SK-N-SH treated with all-trans-retinoic acid at 6 μM for 48 hours (cell line): ENCODE results near the gene LPAR2.

ENCODE experiments used
- ATAC-seq: fragments of 200-7000 bp; cut with Tn5 transposase; 3 replicates; pipeline ENCODE4 v1.9.1; 2020; ENCODE audit warnings: mild to moderate bottlenecking, moderate library complexity
- BACH2 ChIP-seq: fragments of 250-450 bp; sonication (Bioruptor Pico); IDR thresholded peaks from 2 replicates; pipeline ENCODE4 v1.9.0; 2021; ENCODE audit warnings: mild to moderate bottlenecking, borderline replicate concordance
- CREB5 ChIP-seq: fragments of 250-450 bp; sonication (Bioruptor Pico); IDR thresholded peaks from 2 replicates; pipeline ENCODE4 v1.5.1; 2020; ENCODE audit warnings: low read depth, mild to moderate bottlenecking, moderate library complexity
- CSDC2 ChIP-seq: fragments of 250-450 bp; sonication (Bioruptor Pico); IDR thresholded peaks from 2 replicates; pipeline ENCODE4 v1.5.0; 2020; ENCODE audit warnings: mild to moderate bottlenecking, moderate library complexity
- CSRNP3 ChIP-seq: fragments of 250-450 bp; sonication (Bioruptor Pico); IDR thresholded peaks from 2 replicates; pipeline ENCODE4 v1.5.1; 2021; ENCODE audit warnings: mild to moderate bottlenecking, moderate library complexity
- ESRRG ChIP-seq: fragments of 250-450 bp; sonication (Bioruptor Pico); IDR thresholded peaks from 2 replicates; pipeline ENCODE4 v1.6.1; 2021; ENCODE audit warnings: mild to moderate bottlenecking
- GLIS3 ChIP-seq: fragments of 250-450 bp; sonication (Bioruptor Pico); IDR thresholded peaks from 2 replicates; pipeline ENCODE4 v1.5.0; 2020; ENCODE audit warnings: mild to moderate bottlenecking, moderate library complexity
- ISL1 ChIP-seq: fragments of 250-450 bp; sonication (Bioruptor Pico); IDR thresholded peaks from 2 replicates; pipeline ENCODE4 v2.1.2; 2022; ENCODE audit warnings: mild to moderate bottlenecking, moderate library complexity
- PATZ1 ChIP-seq: fragments of 250-450 bp; sonication (Bioruptor Pico); IDR thresholded peaks from 2 replicates; pipeline ENCODE4 v1.8.0; 2020; ENCODE audit warnings: mild to moderate bottlenecking, moderate library complexity, borderline replicate concordance
- PPARA ChIP-seq: fragments of 250-450 bp; sonication (Bioruptor Pico); IDR thresholded peaks from 2 replicates; pipeline ENCODE4 v1.5.0; 2020; ENCODE audit warnings: mild to moderate bottlenecking, borderline replicate concordance
- RARB ChIP-seq: fragments of 250-450 bp; sonication (Bioruptor Pico); IDR thresholded peaks from 2 replicates; pipeline ENCODE4 v1.8.0; 2021; ENCODE audit warnings: mild to moderate bottlenecking, moderate library complexity
- SNAI2 ChIP-seq: fragments of 250-450 bp; sonication (Bioruptor Pico); IDR thresholded peaks from 2 replicates; pipeline ENCODE4 v1.5.0; 2020; ENCODE audit warnings: mild to moderate bottlenecking, moderate library complexity
- TCF4 ChIP-seq: fragments of 250-450 bp; sonication (Bioruptor Pico); IDR thresholded peaks from 2 replicates; pipeline ENCODE4 v1.8.0; 2021; ENCODE audit warnings: mild to moderate bottlenecking, moderate library complexity, borderline replicate concordance
- TOX ChIP-seq: fragments of 250-450 bp; sonication (Bioruptor Pico); IDR thresholded peaks from 2 replicates; pipeline ENCODE4 v1.8.0; 2021; ENCODE audit warnings: mild to moderate bottlenecking, moderate library complexity, borderline replicate concordance
- TSHZ2 ChIP-seq: fragments of 250-450 bp; sonication (Bioruptor Pico); IDR thresholded peaks from 2 replicates; pipeline ENCODE4 v1.5.0; 2020; ENCODE audit warnings: mild to moderate bottlenecking, moderate library complexity
- ZC3H10 ChIP-seq: fragments of 250-450 bp; sonication (Bioruptor Pico); IDR thresholded peaks from 2 replicates; pipeline ENCODE4 v1.5.1; 2021; ENCODE audit warnings: mild to moderate bottlenecking, moderate library complexity
- ZFP3 ChIP-seq: fragments of 250-450 bp; sonication (Bioruptor Pico); IDR thresholded peaks from 2 replicates; pipeline ENCODE4 v1.5.0; 2020; ENCODE audit warnings: mild to moderate bottlenecking, moderate library complexity
- ZFP30 ChIP-seq: fragments of 450-650 bp; formaldehyde crosslinking; IDR thresholded peaks from 2 replicates; pipeline ENCODE4 v1.5.0; 2022; ENCODE audit warnings: mild to moderate bottlenecking, moderate library complexity
- ZNF565 ChIP-seq: fragments of 450-650 bp; formaldehyde crosslinking; conservative IDR thresholded peaks from 2 replicates; pipeline ENCODE4 v1.5.0; 2020; ENCODE audit warnings: low read depth, mild to moderate bottlenecking, moderate library complexity
- ZNF70 ChIP-seq: fragments of 450-650 bp; formaldehyde crosslinking; IDR thresholded peaks from 2 replicates; pipeline ENCODE4 v1.5.0; 2020; ENCODE audit warnings: mild to moderate bottlenecking, moderate library complexity
- ZNF8 ChIP-seq: fragments of 450-650 bp; formaldehyde crosslinking; IDR thresholded peaks from 2 replicates; pipeline ENCODE4 v1.5.0; 2020; ENCODE audit warnings: mild to moderate bottlenecking, moderate library complexity
- TF ChIP-seq, protein P1 (sequence below): fragments of 250-450 bp; sonication (Bioruptor Pico); IDR thresholded peaks from 2 replicates; pipeline ENCODE4 v1.8.0; 2021; ENCODE audit warnings: low read depth, mild to moderate bottlenecking, moderate library complexity, borderline replicate concordance

LPAR2 gene

DNA sequence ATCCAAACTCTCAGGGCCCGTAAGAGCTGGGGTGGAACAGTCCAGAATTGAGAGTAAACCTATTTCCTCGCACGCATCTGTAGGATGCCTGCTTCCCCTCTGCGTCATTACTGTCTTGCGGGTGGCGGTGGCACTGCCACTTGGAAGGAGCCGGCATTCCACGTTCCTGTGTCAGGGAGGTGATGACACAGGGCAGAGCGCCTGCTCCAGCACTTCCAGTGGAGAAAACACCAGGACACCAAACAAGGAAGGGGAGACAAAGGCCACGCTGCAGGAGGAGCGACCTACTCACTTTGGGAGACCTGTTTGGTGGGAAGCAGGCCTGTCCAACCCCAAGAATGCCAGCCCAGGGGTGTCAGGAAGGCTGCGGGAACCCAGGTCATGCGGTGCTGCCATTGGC, 46.6 kb downstream of the LPAR2 start:
- no peak for ATAC-seq
- TF ChIP-seq GLIS3 (no peak), PATZ1 (CRISPR knock-in tag) (no peak), RARB (CRISPR knock-in tag) (no peak), ZFP3 (CRISPR knock-in tag) (no peak), ZNF565 (CRISPR knock-in tag) (no peak), CREB5 (CRISPR knock-in tag) (no peak), SNAI2 (CRISPR knock-in tag) (no peak), CSDC2 (CRISPR knock-in tag) (no peak), PPARA (no peak), ISL1 (CRISPR knock-in tag) (no peak), ZNF70 (CRISPR knock-in tag) (no peak), CSRNP3 (CRISPR knock-in tag) (no peak), BACH2 (CRISPR knock-in tag) (no peak), TCF4 (CRISPR knock-in tag) (no peak), ESRRG (CRISPR knock-in tag) (no peak), ZNF8 (CRISPR knock-in tag) (no peak), ZFP30 (CRISPR knock-in tag) (no peak), ZC3H10 (CRISPR knock-in tag) (no peak), TOX (no peak)
- TF ChIP-seq, protein P1, sequence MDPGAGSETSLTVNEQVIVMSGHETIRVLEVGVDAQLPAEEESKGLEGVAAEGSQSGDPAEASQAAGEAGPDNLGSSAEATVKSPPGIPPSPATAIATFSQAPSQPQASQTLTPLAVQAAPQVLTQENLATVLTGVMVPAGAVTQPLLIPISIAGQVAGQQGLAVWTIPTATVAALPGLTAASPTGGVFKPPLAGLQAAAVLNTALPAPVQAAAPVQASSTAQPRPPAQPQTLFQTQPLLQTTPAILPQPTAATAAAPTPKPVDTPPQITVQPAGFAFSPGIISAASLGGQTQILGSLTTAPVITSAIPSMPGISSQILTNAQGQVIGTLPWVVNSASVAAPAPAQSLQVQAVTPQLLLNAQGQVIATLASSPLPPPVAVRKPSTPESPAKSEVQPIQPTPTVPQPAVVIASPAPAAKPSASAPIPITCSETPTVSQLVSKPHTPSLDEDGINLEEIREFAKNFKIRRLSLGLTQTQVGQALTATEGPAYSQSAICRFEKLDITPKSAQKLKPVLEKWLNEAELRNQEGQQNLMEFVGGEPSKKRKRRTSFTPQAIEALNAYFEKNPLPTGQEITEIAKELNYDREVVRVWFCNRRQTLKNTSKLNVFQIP (CRISPR knock-in tag), result no peak
- TF ChIP-seq, all 23 proteins: peak for 0

- TF ChIP-seq ISL1 (CRISPR knock-in tag) (no peak), BACH2 (CRISPR knock-in tag) (no peak), CSRNP3 (CRISPR knock-in tag) (no peak), ZC3H10 (CRISPR knock-in tag) (no peak), TOX (no peak), ZFP3 (CRISPR knock-in tag) (no peak), TSHZ2 (no peak), PPARA (no peak)
- no peak for ATAC-seq
Observed at GRCh38 chr19:19580418-19580817, 47.6 kb downstream of the LPAR2 start.
